ENCODE measurements around the gene SKA1.
"Not testable (repeated sequence)": the region's sequence is repeated elsewhere in the genome, so short reads cannot be mapped to it uniquely, and the experiment has no call there.

SKA1 gene

GRCh38 chr18:50395093-50395492 lies 20.2 kb downstream of the SKA1 start:
- DNase-seq (ENCODE audit: low read depth in 2 of 2): no peak

- no peak for DNase-seq (ENCODE audit: low read depth in 2 of 2)
Observed at GRCh38 chr18:50396005-50396660, 21.3 kb downstream of the SKA1 start.

- no peak for DNase-seq (ENCODE audit: low read depth in 2 of 2)
Observed at GRCh38 chr18:50397023-50397422, 22.2 kb downstream of the SKA1 start.

- no peak for DNase-seq (ENCODE audit: low read depth in 2 of 2)
Observed at GRCh38 chr18:50398099-50398498, 23.3 kb downstream of the SKA1 start.

- DNase-seq (ENCODE audit: low read depth in 2 of 2): no peak
Observed at GRCh38 chr18:50398947-50399346, 24.1 kb downstream of the SKA1 start.

- DNase-seq (ENCODE audit: low read depth in 2 of 2): no peak
Observed at GRCh38 chr18:50399582-50399981, 24.7 kb downstream of the SKA1 start.

- not testable (repeated sequence) for DNase-seq (ENCODE audit: low read depth in 2 of 2)
Observed at GRCh38 chr18:50400438-50400837, 25.6 kb downstream of the SKA1 start.

- DNase-seq (ENCODE audit: low read depth in 2 of 2): no peak
Observed at GRCh38 chr18:50401295-50401694, 26.4 kb downstream of the SKA1 start.

GRCh38 chr18:50401888-50402287 lies 27.0 kb downstream of the SKA1 start:
- no peak for DNase-seq (ENCODE audit: low read depth in 2 of 2)

GRCh38 chr18:50404752-50405581 lies 30.1 kb downstream of the SKA1 start:
- not testable (repeated sequence) for DNase-seq (ENCODE audit: low read depth in 2 of 2)

GRCh38 chr18:50405582-50406271 lies 30.9 kb downstream of the SKA1 start:
- DNase-seq (ENCODE audit: low read depth in 2 of 2): no peak

GRCh38 chr18:50409236-50409635 lies 34.4 kb downstream of the SKA1 start:
- no peak for DNase-seq (ENCODE audit: low read depth in 2 of 2)

- DNase-seq (ENCODE audit: low read depth in 2 of 2): no peak
Observed at GRCh38 chr18:50410008-50410407, 35.2 kb downstream of the SKA1 start.

- DNase-seq (ENCODE audit: low read depth in 2 of 2): no peak
Observed at GRCh38 chr18:50410894-50411293, 36.0 kb downstream of the SKA1 start.

- not testable (repeated sequence) for DNase-seq (ENCODE audit: low read depth in 2 of 2)
Observed at GRCh38 chr18:50416832-50417231, 42.0 kb downstream of the SKA1 start.

GRCh38 chr18:50417705-50418104 lies 42.9 kb downstream of the SKA1 start:
- not testable (repeated sequence) for DNase-seq (ENCODE audit: low read depth in 2 of 2)

- no peak for DNase-seq (ENCODE audit: low read depth in 2 of 2)
Observed at GRCh38 chr18:50418650-50419049, 43.8 kb downstream of the SKA1 start.

- DNase-seq (ENCODE audit: low read depth in 2 of 2): no peak
Observed at GRCh38 chr18:50422286-50422898, 47.5 kb downstream of the SKA1 start.

- DNase-seq (ENCODE audit: low read depth in 2 of 2): no peak
Observed at GRCh38 chr18:50424877-50425690, 50.2 kb downstream of the SKA1 start.

- DNase-seq (ENCODE audit: low read depth in 2 of 2): no peak
Observed at GRCh38 chr18:50427896-50428295, 53.0 kb downstream of the SKA1 start.

- DNase-seq (ENCODE audit: low read depth in 2 of 2): no peak
Observed at GRCh38 chr18:50428531-50429206, 53.8 kb downstream of the SKA1 start.
